ENCODE results near the gene LAMTOR1. TPM values are rescaled to one million over a fixed set of nuclear protein-coding genes. Genes with fewer than 3 reads are reported as not detected.
A peak's percentile ranks its signal among the peaks of the same experiment; 100 is the strongest.
"Not testable (repeated sequence)": the region's sequence is repeated elsewhere in the genome, so short reads cannot be mapped to it uniquely, and the experiment has no call there.

LAMTOR1 gene
- total RNA-seq (2014; rRNA removed; shearing (Covaris generic); ENCODE audit: low replicate concordance), result 96.5 and 102 TPM in 2 replicates

DNA sequence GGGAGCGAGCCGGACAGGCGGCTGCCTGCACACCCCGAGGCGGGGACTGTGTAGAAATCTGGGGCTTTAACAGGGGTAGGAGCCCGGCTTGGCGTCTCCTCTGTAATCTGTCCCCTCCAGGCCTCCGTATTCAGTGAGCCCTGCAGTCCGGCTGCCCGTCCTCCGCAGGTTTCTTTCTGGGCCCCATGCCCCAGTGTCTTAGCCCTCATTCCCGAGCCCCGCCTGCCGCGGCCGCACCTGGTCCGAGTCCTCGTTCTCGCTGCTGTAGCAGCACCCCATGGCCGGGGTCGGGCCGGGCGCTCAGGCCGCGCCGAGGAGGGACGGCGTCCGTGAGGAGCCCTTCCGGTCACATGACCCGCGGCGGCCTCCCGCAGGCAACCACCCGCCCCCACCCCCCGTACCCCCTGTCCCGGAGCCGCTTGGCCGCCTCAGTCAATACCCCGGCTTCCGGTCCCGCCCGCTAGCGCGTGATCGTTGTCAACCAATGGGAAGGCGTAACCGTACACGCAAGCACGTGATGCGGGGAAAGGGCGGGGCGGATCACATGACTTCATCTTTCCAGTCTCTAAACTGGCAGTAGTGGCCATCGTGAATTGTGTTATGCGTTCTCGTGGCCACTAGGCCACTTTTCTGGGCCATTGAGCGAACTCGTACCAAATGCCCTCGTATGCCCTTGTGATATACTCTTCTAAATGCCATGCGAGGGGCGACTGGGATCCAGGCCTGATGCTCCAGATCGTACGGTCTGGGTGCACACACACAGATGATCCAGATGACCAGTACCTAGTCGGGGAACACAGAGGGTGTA is at the start of gene LAMTOR1:
TSS of gene LAMTOR1 (minus strand) at position 352 of the 808 bp plus-strand sequence. CDS start at position 279, 73 bp downstream.
- H3K27ac ChIP-seq (ENCODE audit: low read length), result peak within 1 kb of the TSS; percentile 80
- no peaks in the 10 kb centered on the region; the same call in 1 of the 2 replicates for H4K20me1 ChIP-seq (ENCODE audit: insufficient read depth, low read depth, low read length)
- H3K9ac ChIP-seq (ENCODE audit: low read length), result peak within 1 kb of the TSS; percentile 98
- no peaks in the 10 kb centered on the region; the same call in 1 of the 2 replicates for H3K9me2 ChIP-seq (replicated peaks; ENCODE audit: insufficient read depth, low read length)
- no peaks in the 10 kb centered on the region for H3K27me3 ChIP-seq (ENCODE audit: low read length)
- peaks cover 34% of the 10 kb centered on the region for H3K79me2 ChIP-seq (ENCODE audit: low read length)
- H3K36me3 ChIP-seq (ENCODE audit: insufficient read depth, low read length), result no peaks in the 10 kb centered on the region
- H2AFZ ChIP-seq (ENCODE audit: low read length), result no peak within 1 kb of the TSS
- H3K4me1 ChIP-seq (ENCODE audit: low read length), result peaks cover 37% of the 10 kb centered on the region
- peak within 1 kb of the TSS; percentile 89 for H3K4me2 ChIP-seq (ENCODE audit: low read depth, low read length, poor library complexity, severe bottlenecking)
- no peaks in the 10 kb centered on the region for H3K9me3 ChIP-seq (ENCODE audit: low read length)
- peak within 1 kb of the TSS; percentile 89 for H3K4me3 ChIP-seq (ENCODE audit: low read length)
- peak; percentile 99 for DNase-seq

DNA sequence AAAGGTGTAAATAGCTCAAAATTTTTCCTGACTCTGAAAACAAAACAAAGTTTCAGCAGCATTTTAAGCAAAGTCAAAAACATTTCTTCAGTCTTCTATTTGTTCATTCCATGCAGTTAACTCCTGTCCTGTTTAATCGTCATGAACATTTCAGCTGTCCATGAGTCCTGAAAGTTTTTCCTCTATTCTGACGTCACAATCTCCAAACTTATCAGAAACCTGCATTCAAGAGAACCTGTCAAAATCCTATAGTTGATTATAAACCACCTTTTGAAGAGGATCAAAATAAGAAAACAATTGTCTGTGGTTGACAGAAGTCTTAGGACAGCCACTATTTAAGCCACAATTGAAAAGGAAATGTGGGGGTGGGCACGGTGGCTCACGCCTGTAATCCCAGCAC is 47.8 kb upstream of the LAMTOR1 start:
- Histone ChIP-seq H3K9ac (ENCODE audit: low read length) (no peak overlapping the region), H3K4me3 (ENCODE audit: low read length) (no peak overlapping the region), H3K9me2 (replicated peaks; ENCODE audit: insufficient read depth, low read length) (no peaks in the 10 kb centered on the region), H3K79me2 (ENCODE audit: low read length) (no peaks in the 10 kb centered on the region), H4K20me1 (ENCODE audit: insufficient read depth, low read depth, low read length) (no peaks in the 10 kb centered on the region), H3K4me2 (ENCODE audit: low read depth, low read length, poor library complexity, severe bottlenecking) (no peak overlapping the region), H3K9me3 (ENCODE audit: low read length) (no peaks in the 10 kb centered on the region), H3K36me3 (ENCODE audit: insufficient read depth, low read length) (no peaks in the 10 kb centered on the region), H3K27ac (ENCODE audit: low read length) (no peak overlapping the region), H3K4me1 (ENCODE audit: low read length) (no peaks in the 10 kb centered on the region), H3K27me3 (ENCODE audit: low read length) (no peaks in the 10 kb centered on the region), H2AFZ (ENCODE audit: low read length) (no peak overlapping the region)
- DNase-seq, result no peak

DNA sequence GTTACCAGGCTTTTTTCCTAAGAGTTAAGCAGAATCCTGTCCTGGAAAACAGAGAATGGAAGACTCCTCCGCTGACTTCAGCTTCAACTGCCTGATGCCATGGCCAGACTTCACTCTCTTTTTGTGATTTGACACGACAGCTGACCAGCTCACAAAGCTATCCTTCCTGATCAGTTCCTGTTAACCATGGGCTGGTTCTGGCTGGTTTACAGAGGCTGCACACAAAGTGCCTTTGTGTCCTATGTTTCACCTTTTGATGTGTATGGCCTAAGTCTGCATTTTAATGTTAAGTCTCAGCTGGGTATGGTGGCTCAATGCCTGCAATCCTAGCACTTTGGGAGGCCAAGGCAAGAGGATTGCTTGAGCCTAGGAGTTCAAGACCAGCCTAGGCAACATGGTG is 43.5 kb upstream of the LAMTOR1 start:
- no peaks in the 10 kb centered on the region for H3K27me3 ChIP-seq (ENCODE audit: low read length)
- H3K4me1 ChIP-seq (ENCODE audit: low read length), result peaks cover 6% of the 10 kb centered on the region; the same call in 1 of the 2 replicates
- no peak overlapping the region for H3K4me2 ChIP-seq (ENCODE audit: low read depth, low read length, poor library complexity, severe bottlenecking)
- no peaks in the 10 kb centered on the region for H3K79me2 ChIP-seq (ENCODE audit: low read length)
- no peaks in the 10 kb centered on the region for H3K9me3 ChIP-seq (ENCODE audit: low read length)
- H3K4me3 ChIP-seq (ENCODE audit: low read length), result no peak overlapping the region
- H3K9ac ChIP-seq (ENCODE audit: low read length), result no peak overlapping the region
- no peaks in the 10 kb centered on the region for H3K9me2 ChIP-seq (replicated peaks; ENCODE audit: insufficient read depth, low read length)
- H2AFZ ChIP-seq (ENCODE audit: low read length), result no peak overlapping the region
- H4K20me1 ChIP-seq (ENCODE audit: insufficient read depth, low read depth, low read length), result no peaks in the 10 kb centered on the region
- no peak overlapping the region for H3K27ac ChIP-seq (ENCODE audit: low read length)
- H3K36me3 ChIP-seq (ENCODE audit: insufficient read depth, low read length), result no peaks in the 10 kb centered on the region
- DNase-seq, result no peak

DNA sequence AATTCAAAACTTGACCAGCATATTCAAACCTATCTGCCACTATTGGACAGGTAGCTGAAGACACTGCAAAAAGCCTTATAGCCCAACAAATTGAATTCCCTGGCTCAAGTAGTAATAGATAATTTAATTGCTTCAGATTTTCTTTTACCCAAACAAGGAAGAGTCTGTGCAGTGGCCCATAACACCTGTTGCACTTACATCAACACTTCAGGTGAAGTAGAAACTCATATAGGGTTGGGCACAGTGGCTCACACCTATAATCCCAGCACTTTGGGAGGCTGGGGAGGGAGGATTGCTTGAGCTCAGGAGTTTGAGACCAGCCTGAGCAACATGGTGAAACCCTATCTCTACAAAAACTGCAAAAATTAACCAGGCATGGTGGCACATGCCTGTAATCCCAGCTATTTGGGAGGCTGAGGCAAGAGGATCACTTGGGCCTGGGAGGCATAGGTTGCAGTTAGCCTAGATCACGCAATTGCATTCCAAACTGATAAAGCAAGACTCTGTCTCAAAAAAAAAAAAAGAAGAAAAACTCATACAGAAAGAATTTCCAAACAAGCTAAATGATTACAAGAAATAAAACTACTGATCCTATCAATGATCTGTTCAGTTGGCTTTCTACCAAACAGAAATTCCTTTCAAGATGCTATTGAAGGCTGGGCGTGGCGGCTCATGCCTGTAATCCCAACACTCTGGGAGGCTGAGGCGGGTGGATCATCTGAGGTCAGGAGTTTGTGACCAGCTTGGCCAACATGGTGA is 41.9 kb upstream of the LAMTOR1 start:
- H3K9ac ChIP-seq (ENCODE audit: low read length), result no peak overlapping the region
- no peak overlapping the region for H3K4me2 ChIP-seq (ENCODE audit: low read depth, low read length, poor library complexity, severe bottlenecking)
- H3K27me3 ChIP-seq (ENCODE audit: low read length), result no peaks in the 10 kb centered on the region
- DNase-seq, result no peak
- no peaks in the 10 kb centered on the region for H3K36me3 ChIP-seq (ENCODE audit: insufficient read depth, low read length)
- no peaks in the 10 kb centered on the region for H3K9me2 ChIP-seq (replicated peaks; ENCODE audit: insufficient read depth, low read length)
- no peaks in the 10 kb centered on the region for H3K79me2 ChIP-seq (ENCODE audit: low read length)
- no peaks in the 10 kb centered on the region for H4K20me1 ChIP-seq (ENCODE audit: insufficient read depth, low read depth, low read length)
- no peaks in the 10 kb centered on the region for H3K9me3 ChIP-seq (ENCODE audit: low read length)
- no peak overlapping the region for H3K4me3 ChIP-seq (ENCODE audit: low read length)
- no peak overlapping the region for H3K27ac ChIP-seq (ENCODE audit: low read length)
- H2AFZ ChIP-seq (ENCODE audit: low read length), result no peak overlapping the region
- peaks cover 6% of the 10 kb centered on the region; the same call in 1 of the 2 replicates for H3K4me1 ChIP-seq (ENCODE audit: low read length)

DNA sequence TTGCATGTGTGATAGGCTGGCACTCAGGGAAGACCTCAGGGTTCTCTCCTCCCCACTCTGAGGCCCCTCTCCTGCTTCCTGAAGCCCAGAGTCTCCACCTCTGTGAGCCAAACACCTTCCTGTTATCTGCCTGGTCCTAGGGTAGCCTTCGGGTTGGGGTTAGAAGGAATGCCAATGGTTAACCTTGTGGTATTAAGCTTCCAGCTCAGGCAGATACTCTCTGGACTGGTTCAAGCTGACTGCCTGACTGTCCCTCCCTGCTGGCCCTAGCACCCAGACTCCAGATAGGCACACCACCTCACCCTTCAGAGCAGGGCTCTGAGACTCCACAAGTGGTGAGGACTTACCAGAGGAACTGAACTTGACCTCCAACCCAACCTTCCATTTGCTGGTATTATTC is 39.4 kb upstream of the LAMTOR1 start:
- not testable (repeated sequence) for H3K4me2 ChIP-seq (ENCODE audit: low read depth, low read length, poor library complexity, severe bottlenecking); DNase-seq; H3K9me2 ChIP-seq (replicated peaks; ENCODE audit: insufficient read depth, low read length); H3K9ac ChIP-seq (ENCODE audit: low read length); H3K4me3 ChIP-seq (ENCODE audit: low read length); H3K36me3 ChIP-seq (ENCODE audit: insufficient read depth, low read length); H3K4me1 ChIP-seq (ENCODE audit: low read length); H3K79me2 ChIP-seq (ENCODE audit: low read length); H3K9me3 ChIP-seq (ENCODE audit: low read length); H3K27ac ChIP-seq (ENCODE audit: low read length); H2AFZ ChIP-seq (ENCODE audit: low read length); H4K20me1 ChIP-seq (ENCODE audit: insufficient read depth, low read depth, low read length); H3K27me3 ChIP-seq (ENCODE audit: low read length)

DNA sequence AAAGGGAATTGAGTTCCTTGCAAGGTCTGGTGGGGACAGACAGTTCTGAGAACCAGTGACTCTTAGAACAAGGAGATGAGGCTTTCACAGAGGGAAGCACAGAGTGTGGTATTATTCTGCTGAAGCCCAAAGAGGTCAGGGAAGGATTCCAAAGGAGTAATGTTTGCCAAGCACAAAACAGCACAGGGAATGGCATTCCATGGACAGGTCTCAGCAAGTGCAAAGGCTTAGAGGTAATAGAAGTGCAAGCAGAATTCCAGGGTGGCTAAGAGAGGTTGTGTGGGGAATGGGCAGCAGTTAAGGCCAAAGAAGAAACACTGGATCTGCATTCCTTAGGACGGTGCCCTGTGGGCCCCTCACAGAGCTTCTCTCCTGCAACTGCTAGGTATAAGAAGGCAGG is 39.0 kb upstream of the LAMTOR1 start:
- not testable (repeated sequence) for H3K36me3 ChIP-seq (ENCODE audit: insufficient read depth, low read length); H3K4me1 ChIP-seq (ENCODE audit: low read length); H2AFZ ChIP-seq (ENCODE audit: low read length); H3K9ac ChIP-seq (ENCODE audit: low read length); H3K4me3 ChIP-seq (ENCODE audit: low read length); H3K4me2 ChIP-seq (ENCODE audit: low read depth, low read length, poor library complexity, severe bottlenecking); DNase-seq; H4K20me1 ChIP-seq (ENCODE audit: insufficient read depth, low read depth, low read length); H3K27me3 ChIP-seq (ENCODE audit: low read length); H3K79me2 ChIP-seq (ENCODE audit: low read length); H3K27ac ChIP-seq (ENCODE audit: low read length); H3K9me2 ChIP-seq (replicated peaks; ENCODE audit: insufficient read depth, low read length); H3K9me3 ChIP-seq (ENCODE audit: low read length)

DNA sequence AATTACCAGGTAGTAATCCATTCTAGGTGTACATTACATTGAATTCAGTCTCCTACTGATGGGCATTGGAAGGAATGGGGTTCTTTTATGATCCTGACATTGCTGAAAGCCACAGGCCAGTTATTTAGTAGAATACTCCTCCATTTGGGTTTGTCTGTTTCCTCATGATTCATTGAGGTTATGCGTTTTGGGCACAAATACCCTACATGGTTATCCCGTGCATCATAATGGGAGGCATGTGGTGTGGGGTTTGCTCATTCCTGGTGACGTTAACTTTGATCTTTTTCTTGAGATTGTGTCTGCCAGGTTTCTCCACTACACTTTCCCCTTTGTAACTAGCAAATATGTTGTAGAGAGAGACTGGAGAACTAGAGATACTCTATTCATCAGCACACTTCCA is 38.0 kb upstream of the LAMTOR1 start:
- DNase-seq, result no peak
- no peaks in the 10 kb centered on the region for H3K27me3 ChIP-seq (ENCODE audit: low read length)

DNA sequence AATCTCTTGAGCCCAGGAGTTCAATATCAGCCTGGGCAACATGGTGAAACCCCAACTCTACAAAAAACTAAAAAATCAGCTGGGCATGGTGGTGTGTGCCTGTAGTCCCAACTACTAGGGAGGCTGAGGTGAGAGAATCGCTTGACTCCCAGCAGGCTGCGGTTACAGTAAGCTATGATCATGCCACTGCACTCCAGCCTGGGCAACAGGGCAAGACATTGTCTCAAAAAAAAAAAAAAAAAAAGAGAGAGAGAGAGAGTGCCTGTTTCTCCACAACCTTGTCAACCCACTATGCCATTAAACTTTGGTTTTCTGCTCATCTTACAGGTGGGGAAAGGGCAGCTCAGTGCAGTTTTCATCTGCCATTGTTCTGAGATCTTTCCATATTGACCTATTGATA is 37.6 kb upstream of the LAMTOR1 start:
- Histone ChIP-seq H4K20me1 (ENCODE audit: insufficient read depth, low read depth, low read length) (no peaks in the 10 kb centered on the region), H3K27ac (ENCODE audit: low read length) (no peak overlapping the region), H3K36me3 (ENCODE audit: insufficient read depth, low read length) (no peaks in the 10 kb centered on the region), H3K79me2 (ENCODE audit: low read length) (no peaks in the 10 kb centered on the region), H3K9ac (ENCODE audit: low read length) (no peak overlapping the region), H3K9me3 (ENCODE audit: low read length) (no peaks in the 10 kb centered on the region), H3K27me3 (ENCODE audit: low read length) (no peaks in the 10 kb centered on the region), H3K9me2 (replicated peaks; ENCODE audit: insufficient read depth, low read length) (no peaks in the 10 kb centered on the region), H3K4me3 (ENCODE audit: low read length) (no peak overlapping the region), H3K4me2 (ENCODE audit: low read depth, low read length, poor library complexity, severe bottlenecking) (no peak overlapping the region), H2AFZ (ENCODE audit: low read length) (no peak overlapping the region), H3K4me1 (ENCODE audit: low read length) (peaks cover 6% of the 10 kb centered on the region; the same call in 1 of the 2 replicates)
- no peak for DNase-seq

More for the DNA sequence above, 38.0 kb upstream of the LAMTOR1 start:
- Histone ChIP-seq H2AFZ (ENCODE audit: low read length) (no peak overlapping the region), H3K9me3 (ENCODE audit: low read length) (no peaks in the 10 kb centered on the region), H3K27ac (ENCODE audit: low read length) (no peak overlapping the region), H3K4me3 (ENCODE audit: low read length) (no peak overlapping the region), H3K4me1 (ENCODE audit: low read length) (peaks cover 6% of the 10 kb centered on the region; the same call in 1 of the 2 replicates), H3K9me2 (replicated peaks; ENCODE audit: insufficient read depth, low read length) (no peaks in the 10 kb centered on the region), H3K9ac (ENCODE audit: low read length) (no peak overlapping the region), H3K79me2 (ENCODE audit: low read length) (no peaks in the 10 kb centered on the region), H3K4me2 (ENCODE audit: low read depth, low read length, poor library complexity, severe bottlenecking) (no peak overlapping the region), H3K36me3 (ENCODE audit: insufficient read depth, low read length) (no peaks in the 10 kb centered on the region), H4K20me1 (ENCODE audit: insufficient read depth, low read depth, low read length) (no peaks in the 10 kb centered on the region)
